Measurements from ENCODE around the gene PPP1R12A.

GRCh38 chr12:79885911-79886490 lies 48.9 kb downstream of the PPP1R12A start:
- TF ChIP-seq, protein P1, sequence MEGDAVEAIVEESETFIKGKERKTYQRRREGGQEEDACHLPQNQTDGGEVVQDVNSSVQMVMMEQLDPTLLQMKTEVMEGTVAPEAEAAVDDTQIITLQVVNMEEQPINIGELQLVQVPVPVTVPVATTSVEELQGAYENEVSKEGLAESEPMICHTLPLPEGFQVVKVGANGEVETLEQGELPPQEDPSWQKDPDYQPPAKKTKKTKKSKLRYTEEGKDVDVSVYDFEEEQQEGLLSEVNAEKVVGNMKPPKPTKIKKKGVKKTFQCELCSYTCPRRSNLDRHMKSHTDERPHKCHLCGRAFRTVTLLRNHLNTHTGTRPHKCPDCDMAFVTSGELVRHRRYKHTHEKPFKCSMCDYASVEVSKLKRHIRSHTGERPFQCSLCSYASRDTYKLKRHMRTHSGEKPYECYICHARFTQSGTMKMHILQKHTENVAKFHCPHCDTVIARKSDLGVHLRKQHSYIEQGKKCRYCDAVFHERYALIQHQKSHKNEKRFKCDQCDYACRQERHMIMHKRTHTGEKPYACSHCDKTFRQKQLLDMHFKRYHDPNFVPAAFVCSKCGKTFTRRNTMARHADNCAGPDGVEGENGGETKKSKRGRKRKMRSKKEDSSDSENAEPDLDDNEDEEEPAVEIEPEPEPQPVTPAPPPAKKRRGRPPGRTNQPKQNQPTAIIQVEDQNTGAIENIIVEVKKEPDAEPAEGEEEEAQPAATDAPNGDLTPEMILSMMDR (IDR thresholded peaks at IDR 0.05), result no peak
- no peak for TF ChIP-seq POLR2A (IDR thresholded peaks at IDR 0.05)
